H1 (cell line): ENCODE data around the gene ZNF200. TPM values are rescaled to one million over a fixed set of nuclear protein-coding genes. Genes with fewer than 3 reads are reported as not detected.

Experiments used
- CTCF ChIA-PET: fragments of 300-600 bp; sonication (Branson Sonifier 250); formaldehyde crosslinking; loops from one replicate; lab custom pipeline; 2021; ENCODE audit not compliant: partially characterized antibody; lab: Charles Lee
- POLR2A ChIA-PET: fragments of 300-600 bp; sonication (Branson Sonifier 250); formaldehyde crosslinking; loops from one replicate; lab custom pipeline; 2021; ENCODE audit warnings: inconsistent platforms; ENCODE audit not compliant: partially characterized antibody; lab: Charles Lee
- DNase-seq, 2 experiments: peaks; one replicate each; pipeline versions ENCODE4 v3.0.0 to v3.0.0-alpha.2; 2010 to 2022; ENCODE audit warnings: low spot score in 2 of 2, low read depth in 1 of 2, mixed read lengths in 1 of 2
- FAIRE-seq: peaks from 2 replicates; lab custom pipeline; 2011; peaks lifted over from hg19 to GRCh38; lab: Jason Lieb, UNC
- H2AFZ ChIP-seq: 2 replicates; pipeline ENCODE4 v1.8.1; 2012; ENCODE audit warnings: low read length, inconsistent platforms
- H2AK5ac ChIP-seq: 2 replicates; pipeline ENCODE4 v1.6.1; 2013; ENCODE audit warnings: low read depth, low read length
- H2BK120ac ChIP-seq: replicated peaks from 2 replicates; pipeline ENCODE3; 2013; ENCODE audit warnings: low read depth, low read length, inconsistent platforms
- H2BK12ac ChIP-seq: 2 replicates; pipeline ENCODE4 v1.6.1; 2013; ENCODE audit warnings: low read depth, low read length
- H2BK15ac ChIP-seq: 2 replicates; pipeline ENCODE4 v1.6.1; 2013; ENCODE audit warnings: low read length
- H2BK20ac ChIP-seq: 2 replicates; pipeline ENCODE4 v1.6.1; 2013; ENCODE audit warnings: low read length
- H2BK5ac ChIP-seq: 2 replicates; pipeline ENCODE4 v1.6.1; 2013; ENCODE audit warnings: low read depth, low read length
- H3K14ac ChIP-seq: 2 replicates; pipeline ENCODE4 v1.6.1; 2013; ENCODE audit warnings: inconsistent platforms; ENCODE audit not compliant: insufficient read length
- H3K18ac ChIP-seq: 2 replicates; pipeline ENCODE4 v1.6.1; 2013; ENCODE audit warnings: low read length; ENCODE audit errors: extremely low read depth
- H3K23ac ChIP-seq: 2 replicates; pipeline ENCODE4 v1.6.1; 2013; ENCODE audit warnings: inconsistent platforms; ENCODE audit not compliant: insufficient read length
- H3K23me2 ChIP-seq: 2 replicates; pipeline ENCODE4 v1.6.1; 2013; ENCODE audit warnings: low read depth, low read length
- H3K27ac ChIP-seq: 2 replicates; pipeline ENCODE4 v1.6.1; 2011; ENCODE audit warnings: low read depth, low read length, inconsistent platforms
- H3K27me3 ChIP-seq, 4 experiments: replicated peaks in 1 of 4; 1 replicate in 1 of 4; 2 replicates in 3 of 4; pipeline versions ENCODE4 v1.6.1 to v1.8.1; 2011 to 2013; ENCODE audit warnings: low read length in 3 of 4, mild to moderate bottlenecking in 3 of 4, inconsistent platforms in 2 of 4, mixed read lengths in 2 of 4, moderate library complexity in 1 of 4; ENCODE audit not compliant: control insufficient read depth in 3 of 4, insufficient read depth in 3 of 4; ENCODE audit errors: extremely low read depth in 1 of 4
- H3K36me3 ChIP-seq, 4 experiments: 2 replicates each; pipeline versions ENCODE4 v1.6.1 to v1.8.1; 2011 to 2013; ENCODE audit warnings: mild to moderate bottlenecking in 4 of 4, low read length in 3 of 4, moderate library complexity in 2 of 4, control low read depth in 1 of 4, inconsistent platforms in 1 of 4; ENCODE audit not compliant: insufficient read depth in 4 of 4, control insufficient read depth in 2 of 4
- H3K4ac ChIP-seq: replicated peaks from 2 replicates; pipeline ENCODE3; 2013; ENCODE audit warnings: low read length, low read depth, mixed read lengths, inconsistent platforms; ENCODE audit not compliant: insufficient read length
- H3K4me1 ChIP-seq, 4 experiments: replicated peaks in 1 of 4; 1 replicate in 1 of 4; 2 replicates in 3 of 4; pipeline versions ENCODE4 v1.6.1 to v1.8.1; 2011 to 2013; ENCODE audit warnings: low read length in 3 of 4, inconsistent platforms in 2 of 4, mixed read lengths in 1 of 4; ENCODE audit not compliant: insufficient read depth in 4 of 4, control insufficient read depth in 3 of 4
- H3K4me2 ChIP-seq, 2 experiments: 2 replicates each; pipeline versions ENCODE4 v1.6.1 to v1.8.1; 2011 to 2013; ENCODE audit warnings: low read depth in 2 of 2, low read length in 2 of 2, control low read depth in 1 of 2, inconsistent platforms in 1 of 2, mild to moderate bottlenecking in 1 of 2; ENCODE audit not compliant: insufficient read depth in 1 of 2
- H3K4me3 ChIP-seq, 4 experiments: fragments of 200-600, 300-600 bp in 1 of 4; sonication (generic), shearing (Covaris generic), sonication (Bioruptor Twin) in 1 of 4; 2 replicates each; pipeline versions ENCODE4 v1.5.1 to v1.8.1; 2011 to 2016; ENCODE audit warnings: low read length in 4 of 4, low read depth in 3 of 4, control low read depth in 2 of 4, inconsistent platforms in 2 of 4, mild to moderate bottlenecking in 2 of 4, mixed read lengths in 1 of 4, moderate library complexity in 1 of 4; ENCODE audit not compliant: insufficient read depth in 2 of 4; ENCODE audit errors: extremely low read depth in 1 of 4
- H3K56ac ChIP-seq: replicated peaks from 2 replicates; pipeline ENCODE3; 2013; ENCODE audit warnings: low read depth, mild to moderate bottlenecking, mixed read lengths, low read length, inconsistent platforms; ENCODE audit not compliant: insufficient read length
- H3K79me1 ChIP-seq: 2 replicates; pipeline ENCODE4 v1.6.1; 2013; ENCODE audit warnings: low read depth, low read length, control low read depth
- H3K79me2 ChIP-seq, 2 experiments: 2 replicates each; pipeline versions ENCODE4 v1.6.1 to v1.8.1; 2012 to 2013; ENCODE audit warnings: low read length in 2 of 2, mild to moderate bottlenecking in 2 of 2, inconsistent platforms in 1 of 2; ENCODE audit not compliant: insufficient read depth in 2 of 2, control insufficient read depth in 1 of 2
- H3K9ac ChIP-seq, 4 experiments: replicated peaks in 1 of 4; 1 replicate in 1 of 4; 2 replicates in 3 of 4; pipeline versions ENCODE4 v1.6.1 to v1.8.1; 2011 to 2013; ENCODE audit warnings: low read depth in 3 of 4, low read length in 3 of 4, control low read depth in 2 of 4, mild to moderate bottlenecking in 2 of 4, moderate library complexity in 2 of 4, inconsistent platforms in 1 of 4; ENCODE audit errors: extremely low read depth in 1 of 4
- H3K9me3 ChIP-seq, 2 experiments: 2 replicates each; pipeline versions ENCODE4 v1.6.1 to v1.8.1; 2012 to 2013; ENCODE audit warnings: mild to moderate bottlenecking in 2 of 2, moderate library complexity in 2 of 2, control low read depth in 1 of 2, inconsistent platforms in 1 of 2, low read depth in 1 of 2, low read length in 1 of 2, mixed read lengths in 1 of 2; ENCODE audit not compliant: insufficient read depth in 2 of 2
- H4K20me1 ChIP-seq, 2 experiments: replicated peaks in 1 of 2; 2 replicates each; pipeline versions ENCODE3 to v1.8.1; 2011 to 2013; ENCODE audit warnings: inconsistent platforms in 2 of 2, low read length in 2 of 2, mild to moderate bottlenecking in 1 of 2; ENCODE audit not compliant: insufficient read depth in 2 of 2, control insufficient read depth in 1 of 2
- H4K5ac ChIP-seq: 2 replicates; pipeline ENCODE4 v1.6.1; 2013; ENCODE audit warnings: low read length, low read depth, mixed read lengths, inconsistent platforms; ENCODE audit not compliant: insufficient read length
- H4K8ac ChIP-seq: 2 replicates; pipeline ENCODE4 v1.8.0; 2013; ENCODE audit warnings: mild to moderate bottlenecking, moderate library complexity, low read length, inconsistent platforms; ENCODE audit not compliant: insufficient read depth; ENCODE audit errors: extremely low read depth
- H4K91ac ChIP-seq: replicated peaks from 2 replicates; pipeline ENCODE3; 2013; ENCODE audit warnings: low read length, mixed read lengths, inconsistent platforms; ENCODE audit not compliant: insufficient read length
- CEBPB ChIP-seq: IDR thresholded peaks from 2 replicates; pipeline ENCODE4 v1.6.1; 2012; ENCODE audit warnings: low read depth, low read length
- EGR1 ChIP-seq: IDR thresholded peaks from 2 replicates; pipeline ENCODE4 v1.6.1; 2011; ENCODE audit warnings: low read depth, low read length, borderline replicate concordance
- KDM5A ChIP-seq: fragments of 200-600 bp; IDR thresholded peaks from 2 replicates; pipeline ENCODE4 v1.7.1; 2012; ENCODE audit warnings: mild to moderate bottlenecking, low read length, inconsistent platforms, mixed read lengths
- WGBS, 2 experiments: shearing (Covaris generic) in 1 of 2; methylation state at CpG; one replicate each; pipeline versions ENCODE4 v1.1.6 to v1.1.7; 2013 to 2015; ENCODE audit warnings: low lambda C conversion rate in 2 of 2, mixed read lengths in 2 of 2, inconsistent platforms in 1 of 2, low coverage in 1 of 2, missing lambda C conversion rate in 1 of 2; ENCODE audit not compliant: insufficient replicate concordance in 2 of 2, insufficient coverage in 1 of 2, insufficient read length in 1 of 2; ENCODE audit errors: extremely low coverage in 1 of 2, missing lambda C conversion rate in 1 of 2; 5-methylcytosine and 5-hydroxymethylcytosine counted together
- polyA plus RNA-seq, 7 experiments: library from polyadenylated mRNA; depleted of rRNA in 3 of 7; stranded (reverse) in 5 of 7; unstranded in 2 of 7; fragments of >200 nt in 5 of 7; fragments of 200-250 nt in 2 of 7; gene quantifications; 1 replicate in 5 of 7; 2 replicates in 1 of 7; 4 replicates in 1 of 7; pipeline versions ENCODE4 v1.2.1 to v1.2.3, GENCODE V29; 2011 to 2013; ENCODE audit warnings: missing spikeins in 2 of 7, mixed read lengths in 2 of 7
- total RNA-seq: library from RNA; stranded (reverse); fragmentation: NEBNext Ultra II Directional; extraction: Animal tissue kit (Norgen Biotek cat#: 25700); gene quantifications from 2 replicates; pipeline ENCODE4 v1.2.1, GENCODE V29; 2021

The ZNF200 gene
- total and polyA plus RNA-seq, 2 of the 8 experiments (the other 6 are each of a cell fraction or from before 2014, with no cell fraction given): 2.7 to 9.9 TPM

DNA sequence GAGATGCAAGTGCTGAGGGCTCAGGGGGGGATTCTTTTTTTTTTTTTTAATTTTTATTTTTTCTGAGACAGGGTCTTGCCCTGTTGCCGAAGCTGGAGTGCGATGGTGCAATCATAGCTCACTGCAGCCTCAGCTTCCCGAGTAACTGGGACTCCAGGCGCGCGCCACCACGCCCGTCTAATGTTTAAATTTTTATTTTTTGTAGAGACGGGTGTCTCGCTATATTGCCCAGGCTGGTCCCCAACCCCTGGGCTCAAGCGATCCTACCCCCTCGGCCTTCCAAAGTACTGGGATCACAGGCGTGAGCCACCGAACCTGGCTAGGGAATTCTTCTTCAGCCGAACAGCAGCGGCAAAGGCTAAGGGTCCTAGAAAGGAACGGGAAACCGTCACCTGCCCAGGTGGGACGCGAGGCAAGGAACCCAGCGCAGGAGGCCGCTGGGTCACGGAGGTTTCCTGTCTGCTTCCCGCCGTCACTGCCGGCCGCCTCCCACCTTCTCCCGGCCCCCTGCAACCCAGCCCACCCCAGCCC, 60.3 kb downstream of the ZNF200 start:
- no peak for FAIRE-seq
- ChIA-PET CTCF (interaction anchor here (0.6 to 4.7 kb wide), 15 partner anchors 9 to 784 kb away, joined by 3 to 25 read pairs (median 4); no protein-coding TSS in a partner anchor), POLR2A (interaction anchor here (0.9 to 5.1 kb wide), 7 partner anchors 9 to 76 kb away, joined by 3 to 28 read pairs (median 6); partner anchors contain the start of gene ZNF213)
- Histone ChIP-seq H2BK12ac (no peak overlapping the region), H4K91ac (no peak overlapping the region), H3K79me2 (no peaks in the 10 kb centered on the region), H3K27me3 (peaks cover 0 to 21% (median 14%) of the 10 kb centered on the region in 4 experiments; a peak in 5 of 7 replicates), H2BK5ac (no peak overlapping the region)
- no peak for TF ChIP-seq EGR1
- no peak for TF ChIP-seq KDM5A
- TF ChIP-seq CEBPB: peak; percentile 37; the same call in 1 of the 2 replicates
- TF ChIP-seq, all 59 proteins: peak for 1
- Histone ChIP-seq H2AFZ (no peak overlapping the region), H3K9ac (no peak overlapping the region), H3K4ac (no peak overlapping the region), H3K23ac (no peak overlapping the region), H2AK5ac (no peak overlapping the region), H3K14ac (no peak overlapping the region), H4K8ac (no peak overlapping the region), H3K9me3 (no peaks in the 10 kb centered on the region), H2BK15ac (no peak overlapping the region), H3K4me3 (peak overlapping the region; percentile 34 to 71 (median 44); a peak in 6 of 8 replicates), H2BK120ac (no peak overlapping the region), H2BK20ac (no peak overlapping the region), H3K18ac (peak overlapping the region; percentile 36), H4K5ac (no peak overlapping the region), H3K4me1 (peaks cover 0 to 10% (median 5%) of the 10 kb centered on the region in 4 experiments; a peak in 5 of 7 replicates), H3K27ac (no peak overlapping the region), H4K20me1 (no peaks in the 10 kb centered on the region), H3K56ac (no peak overlapping the region), H3K36me3 (no peaks in the 10 kb centered on the region), H3K79me1 (no peaks in the 10 kb centered on the region), H3K4me2 (peak overlapping the region; percentile 77 to 81), H3K23me2 (peaks cover 26% of the 10 kb centered on the region; the same call in 1 of the 2 replicates)
- no peak for DNase-seq
- WGBS, 2 experiments: 29% methylated on average over 20 of the region's 28 CpGs; no CpG with 5 or more reads in 1 of the 2 experiments
